Heart right ventricle (tissue), 16 donors: ENCODE measurements around the gene ZNF668. TPM values are rescaled to one million over a fixed set of nuclear protein-coding genes. Genes with fewer than 3 reads are reported as not detected.

Experiments used
- ATAC-seq, 8 donors: fragments of 200-7000 bp; cut with Tn5 transposase; one replicate each; pipeline ENCODE4 v1.9.1; 2020; ENCODE audit warnings: mild to moderate bottlenecking in 8 of 8, moderate library complexity in 8 of 8, moderate number of reproducible peaks in 1 of 8
- DNase-seq, 2 donors: peaks; one replicate each; pipeline ENCODE4 v3.0.0-alpha.2; 2020
- H3K27ac ChIP-seq, 10 donors: fragments of 200-600 bp; sonication (generic) in 2 of 10; one replicate each; pipeline versions ENCODE4 v1.5.0 to v1.8.0; 2020 to 2022; ENCODE audit warnings: mild to moderate bottlenecking in 3 of 10
- H3K27me3 ChIP-seq, 7 donors: fragments of 200-600 bp; one replicate each; pipeline ENCODE4 v1.8.0; 2021 to 2022; ENCODE audit warnings: mild to moderate bottlenecking in 2 of 7
- H3K36me3 ChIP-seq, 9 donors: fragments of 200-600 bp; sonication (generic) in 1 of 9; one replicate each; pipeline versions ENCODE4 v1.5.0 to v1.8.0; 2020 to 2022; ENCODE audit warnings: mild to moderate bottlenecking in 2 of 9
- H3K4me1 ChIP-seq, 9 donors: fragments of 200-600 bp; sonication (generic) in 1 of 9; one replicate each; pipeline versions ENCODE4 v1.5.0 to v1.8.0; 2020 to 2022; ENCODE audit warnings: mild to moderate bottlenecking in 4 of 9
- H3K4me3 ChIP-seq, 10 donors: fragments of 200-600 bp; sonication (generic) in 2 of 10; one replicate each; pipeline versions ENCODE4 v1.5.0 to v1.8.0; 2020 to 2022; ENCODE audit warnings: mild to moderate bottlenecking in 7 of 10, moderate library complexity in 2 of 10
- H3K9me3 ChIP-seq, 11 donors: fragments of 200-600 bp in 10 of 11; sonication (generic) in 2 of 11; one replicate each; pipeline versions ENCODE4 v1.5.0 to v1.8.0; 2013 to 2022; ENCODE audit warnings: mild to moderate bottlenecking in 2 of 11, control low read depth in 1 of 11, moderate library complexity in 1 of 11
- WGBS, 2 donors: extraction: QIAGEN DNeasy Blood & Tissue Kit; methylation state at CpG; one replicate each; pipeline ENCODE4 v1.1.7; 2013; ENCODE audit warnings: inconsistent platforms in 1 of 2; 5-methylcytosine and 5-hydroxymethylcytosine counted together
- intact Hi-C, 10 donors: fragments of 100-400 bp; cut with DNase I; formaldehyde crosslinking; loops; one replicate each; pipeline versions ENCODE4 v1.11.1 to v1.14.2; 2022
- polyA plus RNA-seq, 2 donors: library from polyadenylated mRNA; stranded (reverse); fragments of 200-250 nt; gene quantifications; one replicate each; pipeline ENCODE4 v1.2.3, GENCODE V29; 2013
- total RNA-seq, 10 donors: library from RNA; stranded (reverse); fragmentation: NEBNext Ultra II Directional in 3 of 10; extraction: Animal tissue kit (Norgen Biotek cat#: 25700) in 3 of 10; gene quantifications; one replicate each; pipeline versions ENCODE4 v1.2.1 to v1.2.4, GENCODE V29; 2021 to 2023
- TF ChIP-seq, protein P1 (sequence below), 9 donors: fragments of 200-600 bp; sonication (generic) in 2 of 9; IDR thresholded peaks; one replicate each; pipeline versions ENCODE4 v1.5.0 to v1.8.0; 2021 to 2022; ENCODE audit warnings: antibody characterized with exemption in 9 of 9, mild to moderate bottlenecking in 5 of 9, moderate library complexity in 1 of 9
- donor health status: Arrhythmogenic right ventricular cardiomyopathy.
- donor health status: ischemic (EF 13 %, LVEDD 7.1; RV severe dilation, severe dysfunction).
- donor health status: healthy with polysubstance abuse.
- donor health status: DM: no; HTN: yes; CAD: no.
- donor health status: DM: no; HTN: no; CAD: no.
- donor health status: ischemic (EF 25% LVEDD 6.9; RV normal size, moderate dysfunction).
- donor health status: ischemic (EF 25% LVEDD 5.7; RV mildly dilated, moderate dysfunction).
- donor health status: healthy.
- donor health status: DM: yes; HTN: yes; CAD: no.
- donor health status: Ischemic cardiomyopathy.
- donor health status: ischemic (EF 35%, LVEDD 5.7; RV mildly dilated, moderate dysfunction).
- donor health status: nonischemic (EF 11% LVEDD 7.7; RV severe dilation, severe dysfunction).
- donor health status: DM: yes; HTN: yes; CAD: no.
- donor health status: PGD.
- donor health status: ischemic (EF 29% LVEDD 5.4; RV normal size, mild dysfunction).
- donor health status: nonischemic (EF 23%, LVEDD 6.1; RV moderate dilation, normal function).

ZNF668 gene
- total and polyA plus RNA-seq, 12 donors: 3.6 to 8.2 (median 4.9) TPM

DNA sequence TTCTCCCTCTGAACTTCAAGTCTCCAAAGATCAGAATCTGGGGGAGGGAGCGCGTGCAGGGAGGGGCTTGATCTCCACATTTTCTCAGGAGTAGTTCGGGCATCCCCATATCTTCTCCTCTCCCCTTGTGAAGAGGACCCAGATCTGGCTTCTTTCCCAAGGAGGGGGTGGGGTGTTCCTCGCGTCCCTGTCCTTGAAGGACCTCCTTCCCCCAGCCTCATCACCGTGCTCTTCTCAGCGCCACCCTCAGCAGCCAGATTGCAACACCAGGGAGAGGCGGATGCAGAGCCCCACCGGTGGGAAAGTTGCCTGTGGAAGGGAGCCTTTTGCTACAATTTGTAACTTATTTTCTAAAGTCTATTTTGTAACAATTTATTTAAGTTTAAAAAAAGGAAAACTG, 9.0 kb upstream of the ZNF668 start:
- Histone ChIP-seq H3K9me3 (no peaks in the 10 kb centered on the region), H3K4me3 (no peak overlapping the region), H3K27me3 (no peaks in the 10 kb centered on the region), H3K4me1 (peaks cover 0 to 16% (median 6%) of the 10 kb centered on the region in 9 donors), H3K36me3 (peaks cover 0 to 100% (median 38%) of the 10 kb centered on the region in 9 donors), H3K27ac (no peak overlapping the region)
- WGBS, 2 donors: 67 to 72% methylated on average over 9 of the region's 9 CpGs
- TF ChIP-seq, protein P1, sequence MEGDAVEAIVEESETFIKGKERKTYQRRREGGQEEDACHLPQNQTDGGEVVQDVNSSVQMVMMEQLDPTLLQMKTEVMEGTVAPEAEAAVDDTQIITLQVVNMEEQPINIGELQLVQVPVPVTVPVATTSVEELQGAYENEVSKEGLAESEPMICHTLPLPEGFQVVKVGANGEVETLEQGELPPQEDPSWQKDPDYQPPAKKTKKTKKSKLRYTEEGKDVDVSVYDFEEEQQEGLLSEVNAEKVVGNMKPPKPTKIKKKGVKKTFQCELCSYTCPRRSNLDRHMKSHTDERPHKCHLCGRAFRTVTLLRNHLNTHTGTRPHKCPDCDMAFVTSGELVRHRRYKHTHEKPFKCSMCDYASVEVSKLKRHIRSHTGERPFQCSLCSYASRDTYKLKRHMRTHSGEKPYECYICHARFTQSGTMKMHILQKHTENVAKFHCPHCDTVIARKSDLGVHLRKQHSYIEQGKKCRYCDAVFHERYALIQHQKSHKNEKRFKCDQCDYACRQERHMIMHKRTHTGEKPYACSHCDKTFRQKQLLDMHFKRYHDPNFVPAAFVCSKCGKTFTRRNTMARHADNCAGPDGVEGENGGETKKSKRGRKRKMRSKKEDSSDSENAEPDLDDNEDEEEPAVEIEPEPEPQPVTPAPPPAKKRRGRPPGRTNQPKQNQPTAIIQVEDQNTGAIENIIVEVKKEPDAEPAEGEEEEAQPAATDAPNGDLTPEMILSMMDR (IDR thresholded peaks at IDR 0.05): no peak
- no peak for DNase-seq
- intact Hi-C loops: loop anchor here in 1 of 10 donors (10.0 kb wide), 1 partner anchor 98 kb away; the partner anchor contains the start of gene HSD3B7
- ATAC-seq: no peak

DNA sequence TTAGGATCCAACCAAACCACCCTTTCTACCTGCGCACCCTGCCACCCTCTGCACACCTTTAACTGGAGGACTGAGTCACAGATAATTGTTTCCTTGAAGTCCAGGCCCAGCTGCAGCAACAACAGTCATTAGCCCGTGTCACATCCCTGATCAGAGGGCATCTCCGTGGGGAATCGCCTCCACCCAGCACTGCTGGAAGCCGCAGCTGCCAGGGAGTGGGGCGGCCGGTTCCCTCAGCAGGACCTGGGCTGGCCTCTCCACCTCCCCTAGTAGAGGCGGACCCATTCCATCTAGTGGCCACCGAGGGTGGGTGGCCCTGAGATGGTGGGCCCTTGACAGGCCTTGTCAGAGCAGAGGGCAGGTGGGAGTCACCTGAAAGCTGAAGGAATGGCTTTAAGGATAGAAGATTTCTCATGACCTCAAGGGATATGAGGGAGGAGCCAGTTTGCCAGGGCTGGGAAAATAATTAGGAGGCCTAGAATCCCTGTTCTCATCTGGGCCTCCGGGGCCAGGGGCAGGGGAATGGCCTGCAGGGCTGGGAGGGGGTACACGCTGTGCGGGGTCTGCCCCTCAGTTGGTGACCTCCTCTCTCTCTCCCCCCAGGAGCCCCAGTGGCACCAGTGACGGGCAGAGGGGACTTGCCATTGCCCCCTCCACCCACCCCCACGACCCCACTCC, 8.5 kb upstream of the ZNF668 start:
- ATAC-seq (no peak), DNase-seq (no peak)
- H3K27ac ChIP-seq: no peak overlapping the region
- TF ChIP-seq, protein P1 (IDR thresholded peaks at IDR 0.05): no peak
- H3K9me3 ChIP-seq: no peaks in the 10 kb centered on the region
- intact Hi-C loops: loop anchor here in 1 of 10 donors (10.0 kb wide), 1 partner anchor 98 kb away; the partner anchor contains the start of gene HSD3B7
- H3K36me3 ChIP-seq: peaks cover 0 to 100% (median 44%) of the 10 kb centered on the region in 9 donors
- no peaks in the 10 kb centered on the region for H3K27me3 ChIP-seq
- H3K4me1 ChIP-seq: peaks cover 0 to 16% (median 6%) of the 10 kb centered on the region in 9 donors
- H3K4me3 ChIP-seq: no peak overlapping the region
- WGBS, 2 donors: 73 to 76% methylated on average over 14 of the region's 14 CpGs

DNA sequence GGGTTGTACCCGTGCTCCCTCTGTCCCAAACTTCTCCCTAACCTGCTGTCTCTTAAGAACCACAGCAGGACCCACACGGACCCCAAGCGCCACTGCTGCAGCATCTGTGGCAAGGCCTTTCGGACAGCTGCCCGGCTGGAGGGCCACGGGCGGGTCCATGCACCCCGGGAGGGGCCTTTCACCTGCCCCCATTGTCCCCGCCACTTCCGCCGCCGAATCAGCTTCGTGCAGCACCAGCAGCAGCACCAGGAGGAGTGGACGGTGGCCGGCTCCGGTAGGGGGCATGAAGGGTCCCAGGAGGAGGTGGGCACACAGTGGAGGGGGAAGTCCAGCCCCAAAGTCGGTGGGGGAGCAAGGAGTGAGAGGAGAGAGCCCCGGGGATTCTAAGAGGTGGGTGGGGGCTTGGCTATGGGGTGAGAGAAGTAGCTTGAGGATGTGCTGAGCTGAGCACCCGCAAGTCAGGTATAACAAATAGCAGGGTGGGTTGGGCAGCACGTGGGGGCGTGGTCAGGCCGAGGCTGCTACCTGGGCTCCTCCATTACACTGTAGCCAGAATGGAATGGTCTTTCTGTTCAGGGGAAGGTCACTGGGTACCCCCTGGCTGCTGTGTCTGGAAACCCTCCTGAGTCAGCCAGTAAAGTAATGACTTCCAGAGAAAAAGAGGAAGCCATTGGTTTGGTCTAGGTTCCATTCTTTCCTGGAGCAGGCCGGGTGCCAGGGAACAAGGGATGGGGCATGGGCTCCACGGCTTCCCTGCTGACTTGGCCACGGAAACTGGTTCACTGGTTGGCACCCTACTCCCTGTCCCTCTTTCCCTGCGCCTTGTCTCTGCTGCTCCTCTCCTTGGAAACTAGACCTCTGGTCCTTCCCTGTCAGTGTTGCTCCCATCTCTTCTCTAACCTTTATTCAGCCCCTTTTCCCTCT, 7.7 kb upstream of the ZNF668 start:
- ATAC-seq (no peak), DNase-seq (no peak)

More for the DNA sequence above, 7.7 kb upstream of the ZNF668 start:
- Histone ChIP-seq H3K4me3 (no peak overlapping the region), H3K27ac (no peak overlapping the region), H3K36me3 (peaks cover 0 to 100% (median 52%) of the 10 kb centered on the region in 9 donors), H3K27me3 (no peaks in the 10 kb centered on the region), H3K9me3 (no peaks in the 10 kb centered on the region), H3K4me1 (peaks cover 0 to 16% (median 6%) of the 10 kb centered on the region in 9 donors)
- intact Hi-C loops: loop anchor here in 1 of 10 donors (10.0 kb wide), 1 partner anchor 97 kb away; the partner anchor contains the start of gene HSD3B7
- 87 to 89% methylated on average over 26 of the region's 26 CpGs for WGBS, 2 donors
- TF ChIP-seq, protein P1 (IDR thresholded peaks at IDR 0.05): no peak
